NT2/D1 (cell line): Measurements from ENCODE around the gene GGCT.

Experiments
- DNase-seq: peaks from one replicate; pipeline ENCODE4 v3.0.0-alpha.2; 2011; ENCODE audit warnings: low read depth, low spot score
- H3K27me3 ChIP-seq: 2 replicates; pipeline ENCODE4 v1.6.0; 2011; ENCODE audit warnings: mild to moderate bottlenecking; ENCODE audit not compliant: insufficient read length, insufficient read depth
- H3K36me3 ChIP-seq: 2 replicates; pipeline ENCODE4 v1.6.1; 2011; ENCODE audit warnings: mild to moderate bottlenecking, low read length, mixed read lengths; ENCODE audit not compliant: insufficient read depth, insufficient read length
- H3K4me1 ChIP-seq: 2 replicates; pipeline ENCODE4 v1.5.1; 2011; ENCODE audit not compliant: insufficient read depth, insufficient read length
- H3K4me3 ChIP-seq: 2 replicates; pipeline ENCODE4 v1.5.1; 2011; ENCODE audit warnings: low read depth; ENCODE audit not compliant: insufficient read length
- H3K9ac ChIP-seq: 2 replicates; pipeline ENCODE4 v1.6.0; 2011; ENCODE audit warnings: low read depth; ENCODE audit not compliant: insufficient read length
- H3K9me3 ChIP-seq: 2 replicates; pipeline ENCODE4 v1.5.1; 2011; ENCODE audit warnings: mild to moderate bottlenecking, low read length; ENCODE audit not compliant: insufficient read depth
- SUZ12 ChIP-seq: IDR thresholded peaks from 2 replicates; pipeline ENCODE4 v1.6.1; 2011; ENCODE audit not compliant: insufficient read length, insufficient read depth; ENCODE audit errors: extremely low read depth
- YY1 ChIP-seq: IDR thresholded peaks from 2 replicates; pipeline ENCODE4 v1.6.1; 2011; ENCODE audit not compliant: insufficient read length, insufficient read depth
- ZNF274 ChIP-seq: IDR thresholded peaks from 2 replicates; pipeline ENCODE4 v1.6.1; 2011; ENCODE audit warnings: mild to moderate bottlenecking, low read depth, low read length

Gene GGCT

DNA sequence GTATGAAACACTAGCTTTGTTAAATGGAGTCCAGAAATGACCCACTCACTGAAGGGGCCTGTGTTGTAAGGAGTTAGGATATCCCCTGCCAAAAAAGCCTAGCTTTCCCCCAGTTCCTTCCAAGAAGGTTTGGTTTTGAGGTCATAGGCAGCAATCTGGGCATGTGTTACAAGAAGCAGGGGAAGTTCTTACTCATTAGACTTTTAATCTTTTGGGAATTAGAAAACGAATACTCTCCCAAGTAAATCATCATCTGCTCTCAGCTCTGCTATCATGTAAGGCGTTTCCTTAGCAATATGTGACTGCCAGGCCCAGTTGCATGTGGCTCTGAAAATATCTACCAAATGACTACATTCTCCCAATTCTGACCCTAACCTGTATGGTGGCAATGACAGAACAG is 29.7 kb downstream of the GGCT start:
- TF ChIP-seq ZNF274 (no peak), YY1 (no peak), SUZ12 (no peak)
- Histone ChIP-seq H3K4me3 (no peak overlapping the region), H3K9ac (no peak overlapping the region), H3K4me1 (peaks cover 3% of the 10 kb centered on the region), H3K36me3 (peaks cover 34% of the 10 kb centered on the region), H3K27me3 (no peaks in the 10 kb centered on the region), H3K9me3 (no peaks in the 10 kb centered on the region)
- no peak for DNase-seq

DNA sequence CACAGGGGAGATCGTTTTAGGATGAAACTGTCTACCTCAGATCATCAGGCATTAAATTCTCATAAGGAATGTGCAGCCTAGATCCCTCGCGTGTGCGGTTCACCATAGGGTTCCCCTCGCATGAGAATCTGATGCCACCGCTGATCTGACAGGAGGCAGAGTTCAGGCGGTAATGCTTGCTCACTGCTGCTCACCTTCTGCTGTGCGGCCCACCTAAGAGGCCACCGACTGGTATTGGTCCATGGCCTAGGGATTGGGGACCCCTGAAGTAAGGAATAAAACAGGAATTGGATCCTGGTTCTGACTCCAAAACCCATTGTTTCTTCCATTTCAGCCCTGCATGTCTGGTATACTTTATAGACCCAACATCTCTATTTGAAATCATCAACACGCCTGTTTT is 30.1 kb downstream of the GGCT start:
- H3K4me1 ChIP-seq: peaks cover 6% of the 10 kb centered on the region
- peaks cover 36% of the 10 kb centered on the region for H3K36me3 ChIP-seq
- no peaks in the 10 kb centered on the region for H3K27me3 ChIP-seq
- no peak for DNase-seq
- H3K9ac ChIP-seq: no peak overlapping the region
- H3K4me3 ChIP-seq: no peak overlapping the region
- no peak for TF ChIP-seq YY1
- no peak for TF ChIP-seq SUZ12
- no peak for TF ChIP-seq ZNF274
- H3K9me3 ChIP-seq: no peaks in the 10 kb centered on the region

DNA sequence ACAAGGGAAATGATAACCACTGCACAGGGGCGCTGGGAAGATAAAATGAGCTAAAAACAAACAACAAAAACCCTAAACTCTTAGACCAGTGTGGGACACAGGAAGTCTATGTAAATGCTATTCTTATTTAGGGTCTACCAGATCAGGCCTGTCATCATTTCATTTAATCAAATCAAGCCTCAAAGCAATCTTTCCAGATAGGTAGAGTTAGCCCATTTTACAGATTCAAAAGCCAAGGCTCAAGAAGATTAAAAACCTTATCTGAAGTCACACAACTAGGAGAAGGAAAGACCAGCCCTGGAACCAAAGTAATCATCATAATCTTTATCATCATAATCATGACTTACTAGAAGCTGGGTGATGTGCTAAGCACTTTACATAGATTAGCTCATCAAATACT is 30.7 kb downstream of the GGCT start:
- DNase-seq: no peak
- Histone ChIP-seq H3K36me3 (peaks cover 38% of the 10 kb centered on the region), H3K27me3 (no peaks in the 10 kb centered on the region), H3K4me3 (no peak overlapping the region), H3K4me1 (peaks cover 9% of the 10 kb centered on the region), H3K9me3 (no peaks in the 10 kb centered on the region), H3K9ac (no peak overlapping the region)
- no peak for TF ChIP-seq ZNF274
- no peak for TF ChIP-seq YY1
- TF ChIP-seq SUZ12: no peak

DNA sequence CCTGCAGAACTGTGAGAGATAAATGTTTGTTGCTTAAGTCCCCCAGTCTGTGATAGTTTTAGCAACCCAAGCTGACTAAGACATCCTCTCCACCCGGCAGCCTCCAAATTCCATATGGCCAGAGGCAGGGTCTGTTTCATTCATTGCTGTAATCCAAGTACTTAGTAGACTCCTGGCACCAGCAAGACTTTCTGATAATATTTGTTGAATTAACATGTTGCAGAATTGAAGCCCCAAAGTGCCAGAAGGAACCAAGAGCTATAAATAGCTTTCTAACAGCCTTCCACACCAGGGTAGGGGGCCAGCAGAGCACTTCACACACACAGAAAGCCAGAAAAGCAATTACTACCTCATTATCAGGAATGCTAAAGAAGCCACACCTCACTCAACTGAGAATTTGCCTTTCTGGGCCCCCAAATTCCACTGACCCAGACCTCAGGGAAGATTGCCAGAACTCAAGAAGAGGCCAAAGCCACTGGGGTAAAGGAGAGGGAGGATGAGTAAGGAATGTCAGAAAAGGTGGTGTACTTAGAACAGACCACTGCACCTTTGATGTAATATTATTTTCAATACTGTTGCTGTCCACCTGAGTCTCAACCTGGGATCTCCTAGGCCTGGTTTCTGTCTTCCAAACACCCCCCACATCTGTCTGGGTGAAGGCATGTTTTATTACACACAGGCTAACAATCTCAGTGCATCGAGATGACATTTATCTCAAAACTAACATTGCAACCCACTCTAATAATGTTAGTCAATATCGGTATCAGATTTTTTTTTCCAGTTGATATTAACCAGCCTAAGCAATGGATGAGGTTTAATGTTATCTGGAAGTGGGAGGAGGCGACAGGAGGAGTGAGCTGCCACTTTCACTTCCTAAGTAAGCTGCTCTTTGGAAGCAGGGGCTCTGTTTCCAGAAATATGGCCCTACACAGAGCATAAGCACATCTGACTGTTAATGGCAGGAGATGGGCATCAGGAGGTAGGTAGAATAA is 31.5 kb downstream of the GGCT start:
- H3K4me3 ChIP-seq: no peak overlapping the region
- TF ChIP-seq YY1: no peak
- no peak for TF ChIP-seq SUZ12
- TF ChIP-seq ZNF274: no peak
- DNase-seq: no peak
- peaks cover 42% of the 10 kb centered on the region for H3K36me3 ChIP-seq
- no peaks in the 10 kb centered on the region for H3K9me3 ChIP-seq
- peaks cover 9% of the 10 kb centered on the region for H3K4me1 ChIP-seq
- no peaks in the 10 kb centered on the region for H3K27me3 ChIP-seq
- no peak overlapping the region for H3K9ac ChIP-seq

DNA sequence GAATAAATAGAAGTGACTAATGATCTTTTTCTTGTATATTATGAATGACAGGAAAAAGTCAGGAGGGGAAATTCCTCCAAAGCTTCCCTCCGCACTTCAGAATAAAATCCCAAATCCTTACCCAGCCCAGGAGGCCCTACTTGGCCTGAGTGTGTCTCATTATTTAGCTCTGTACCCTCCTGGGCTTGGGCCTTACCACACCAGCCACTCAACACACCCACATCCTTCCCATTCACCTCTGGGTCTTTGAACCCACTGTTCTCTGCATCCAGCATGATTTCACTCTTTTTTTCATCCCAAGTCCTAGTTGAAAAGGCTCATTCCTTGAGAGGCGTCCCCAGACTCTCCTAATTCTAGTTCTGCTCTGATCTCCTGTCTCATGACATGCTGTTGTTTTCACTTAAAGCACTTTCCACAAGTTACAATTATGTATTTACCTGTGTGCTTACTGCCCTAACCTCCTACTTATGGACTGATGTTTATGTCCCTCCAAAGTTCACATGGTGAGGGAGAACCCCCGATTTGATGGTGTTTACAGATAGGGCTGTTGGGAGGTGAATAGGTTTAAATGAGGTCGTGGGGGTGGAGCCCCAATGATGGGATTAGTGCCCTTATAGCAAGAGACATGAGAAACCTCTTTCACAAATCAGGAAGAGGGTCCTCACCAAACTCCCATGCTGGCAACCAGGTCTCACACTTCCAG is 32.4 kb downstream of the GGCT start:
- Histone ChIP-seq H3K9me3 (no peaks in the 10 kb centered on the region), H3K4me3 (no peak overlapping the region), H3K9ac (no peak overlapping the region), H3K36me3 (peaks cover 42% of the 10 kb centered on the region), H3K27me3 (no peaks in the 10 kb centered on the region), H3K4me1 (peaks cover 9% of the 10 kb centered on the region)
- TF ChIP-seq ZNF274 (no peak), YY1 (no peak), SUZ12 (no peak)
- no peak for DNase-seq

DNA sequence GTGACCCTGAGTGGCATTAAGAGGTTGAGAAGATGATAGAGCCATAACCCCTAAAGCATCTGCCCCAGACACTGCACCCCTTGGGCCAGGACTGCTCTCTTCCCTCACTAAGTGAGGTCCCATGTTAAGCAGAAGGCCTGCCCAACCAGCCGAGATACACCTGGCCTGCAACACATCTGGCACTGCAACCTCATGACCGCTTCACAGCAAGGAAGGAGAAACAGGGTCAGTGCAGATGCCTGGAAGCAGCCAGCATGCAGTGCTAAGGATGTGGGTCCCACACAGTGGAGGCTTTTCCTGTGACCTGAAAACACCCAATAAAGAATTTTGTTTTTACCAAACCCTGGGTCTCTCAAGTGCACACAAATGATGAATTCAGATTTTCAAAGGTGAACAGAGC is 33.4 kb downstream of the GGCT start:
- H3K9ac ChIP-seq: no peak overlapping the region
- no peak for DNase-seq
- no peaks in the 10 kb centered on the region for H3K9me3 ChIP-seq
- no peaks in the 10 kb centered on the region for H3K27me3 ChIP-seq
- TF ChIP-seq SUZ12 (no peak), YY1 (no peak), ZNF274 (no peak)
- H3K36me3 ChIP-seq: peaks cover 35% of the 10 kb centered on the region
- peaks cover 9% of the 10 kb centered on the region for H3K4me1 ChIP-seq
- H3K4me3 ChIP-seq: no peak overlapping the region

DNA sequence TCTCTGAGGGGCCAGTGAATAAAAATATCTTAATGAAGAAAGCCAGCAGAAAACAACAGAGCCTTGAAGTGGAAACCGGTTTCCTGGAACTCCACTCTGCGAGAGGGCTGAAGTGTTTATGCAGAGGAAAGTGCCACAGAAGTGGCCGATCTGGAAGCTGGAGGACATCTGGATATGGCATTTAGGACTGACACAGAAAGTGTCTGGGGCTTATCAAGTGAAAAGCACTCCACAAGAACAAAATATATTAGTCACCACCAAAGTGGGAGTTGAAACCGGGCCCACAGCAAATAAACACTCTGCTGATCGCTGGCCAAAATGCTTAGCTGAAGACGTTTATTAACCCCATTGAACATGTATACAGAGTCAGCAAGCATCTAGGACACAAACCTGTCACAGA is 33.9 kb downstream of the GGCT start:
- Histone ChIP-seq H3K36me3 (peaks cover 33% of the 10 kb centered on the region), H3K27me3 (no peaks in the 10 kb centered on the region), H3K9me3 (no peaks in the 10 kb centered on the region), H3K9ac (no peak overlapping the region), H3K4me3 (no peak overlapping the region), H3K4me1 (peaks cover 9% of the 10 kb centered on the region)
- TF ChIP-seq ZNF274 (no peak), SUZ12 (no peak), YY1 (no peak)
- DNase-seq: no peak
